H9 (cell line): ENCODE data around the gene RASSF8. TPM values are rescaled to one million over a fixed set of nuclear protein-coding genes. Genes with fewer than 3 reads are reported as not detected.

ENCODE experiments used
- DNase-seq: peaks from one replicate; pipeline ENCODE4 v3.0.0-alpha.2; 2017
- H2AFZ ChIP-seq: one replicate; pipeline ENCODE4 v1.6.1; 2013; ENCODE audit warnings: mild to moderate bottlenecking, low read length, control low read depth, moderate library complexity
- H2AK5ac ChIP-seq: 2 replicates; pipeline ENCODE4 v1.6.1; 2013; ENCODE audit warnings: low read length, control low read depth, mixed read lengths; ENCODE audit not compliant: insufficient read length
- H2BK120ac ChIP-seq: one replicate; pipeline ENCODE4 v1.6.1; 2013; ENCODE audit warnings: low read depth, mild to moderate bottlenecking, low read length, control low read depth, inconsistent platforms; ENCODE audit not compliant: poor library complexity, severe bottlenecking
- H2BK12ac ChIP-seq: 2 replicates; pipeline ENCODE4 v1.6.1; 2013; ENCODE audit warnings: low read length, control low read depth, mixed read lengths, low read depth; ENCODE audit not compliant: insufficient read length
- H2BK15ac ChIP-seq: 2 replicates; pipeline ENCODE4 v1.6.1; 2013; ENCODE audit warnings: low read depth, low read length, control low read depth
- H2BK20ac ChIP-seq: one replicate; pipeline ENCODE4 v1.6.1; 2013; ENCODE audit warnings: low read depth, mild to moderate bottlenecking, low read length, control low read depth, inconsistent platforms; ENCODE audit not compliant: poor library complexity, severe bottlenecking
- H2BK5ac ChIP-seq: 2 replicates; pipeline ENCODE4 v1.6.1; 2013; ENCODE audit warnings: low read length, control low read depth, mixed read lengths; ENCODE audit not compliant: insufficient read length
- H3K14ac ChIP-seq: 2 replicates; pipeline ENCODE4 v1.6.1; 2013; ENCODE audit warnings: low read length, control low read depth; ENCODE audit not compliant: insufficient read depth
- H3K18ac ChIP-seq: 2 replicates; pipeline ENCODE4 v1.6.1; 2013; ENCODE audit warnings: low read depth, mild to moderate bottlenecking, mixed read lengths, low read length, control low read depth; ENCODE audit not compliant: insufficient read length
- H3K23ac ChIP-seq: 2 replicates; pipeline ENCODE4 v1.6.1; 2013; ENCODE audit warnings: low read length, control low read depth, mixed read lengths, low read depth; ENCODE audit not compliant: insufficient read length
- H3K23me2 ChIP-seq: 2 replicates; pipeline ENCODE4 v1.6.1; 2013; ENCODE audit warnings: low read depth, mild to moderate bottlenecking, mixed read lengths, low read length, control low read depth; ENCODE audit not compliant: insufficient read length, poor library complexity, severe bottlenecking
- H3K27ac ChIP-seq: 2 replicates; pipeline ENCODE4 v1.5.1; 2013; ENCODE audit warnings: low read length, control low read depth, mixed read lengths, low read depth; ENCODE audit not compliant: insufficient read length
- H3K27me3 ChIP-seq: 2 replicates; pipeline ENCODE4 v1.6.1; 2013; ENCODE audit warnings: low read length, control low read depth, inconsistent platforms; ENCODE audit not compliant: insufficient read depth
- H3K4ac ChIP-seq: 2 replicates; pipeline ENCODE4 v1.6.1; 2013; ENCODE audit warnings: low read depth, mild to moderate bottlenecking, control low read depth, inconsistent platforms, low read length, moderate library complexity
- H3K4me1 ChIP-seq: 2 replicates; pipeline ENCODE4 v1.6.1; 2013; ENCODE audit warnings: low read length, control low read depth, inconsistent platforms; ENCODE audit not compliant: insufficient read depth
- H3K4me2 ChIP-seq: 2 replicates; pipeline ENCODE4 v1.6.1; 2013; ENCODE audit warnings: low read length, control low read depth, mixed read lengths; ENCODE audit not compliant: insufficient read length, insufficient read depth
- H3K56ac ChIP-seq: 2 replicates; pipeline ENCODE4 v1.6.1; 2013; ENCODE audit warnings: low read depth, mild to moderate bottlenecking, mixed read lengths, low read length, control low read depth; ENCODE audit not compliant: insufficient read length
- H3K79me1 ChIP-seq: 2 replicates; pipeline ENCODE4 v1.6.1; 2013; ENCODE audit warnings: low read depth, mild to moderate bottlenecking, moderate library complexity, low read length, control low read depth, inconsistent platforms; ENCODE audit not compliant: insufficient read depth, poor library complexity, severe bottlenecking
- H3K79me2 ChIP-seq: 2 replicates; pipeline ENCODE4 v1.6.1; 2013; ENCODE audit warnings: low read length, control low read depth, inconsistent platforms; ENCODE audit not compliant: insufficient read depth
- H3K9ac ChIP-seq: 2 replicates; pipeline ENCODE4 v1.6.1; 2013; ENCODE audit warnings: low read length, control low read depth, mixed read lengths; ENCODE audit not compliant: insufficient read length; ENCODE audit errors: extremely low read depth
- H3K9me3 ChIP-seq: one replicate; pipeline ENCODE4 v1.6.1; 2013; ENCODE audit warnings: low read depth, low read length, inconsistent platforms; ENCODE audit not compliant: control insufficient read depth
- H3T11ph ChIP-seq: one replicate; pipeline ENCODE4 v1.6.1; 2013; ENCODE audit warnings: mild to moderate bottlenecking, low read length, control low read depth, inconsistent platforms
- H4K20me1 ChIP-seq: one replicate; pipeline ENCODE4 v1.6.1; 2013; ENCODE audit not compliant: control insufficient read depth, insufficient read length, insufficient read depth
- H4K5ac ChIP-seq: 2 replicates; pipeline ENCODE4 v1.6.1; 2013; ENCODE audit warnings: low read depth, mild to moderate bottlenecking, mixed read lengths, low read length, control low read depth; ENCODE audit not compliant: insufficient read length
- H4K8ac ChIP-seq: replicated peaks from 2 replicates; pipeline ENCODE4 v1.6.1; 2013; ENCODE audit warnings: low read length, control low read depth, mixed read lengths, low read depth; ENCODE audit not compliant: insufficient read length
- H4K91ac ChIP-seq: 2 replicates; pipeline ENCODE4 v1.6.1; 2013; ENCODE audit warnings: low read depth, mild to moderate bottlenecking, moderate library complexity, mixed read lengths, low read length, control low read depth; ENCODE audit not compliant: insufficient read length
- H3K27ac Mint-ChIP-seq, 3 experiments: 2 replicates in 2 of 3; 3 replicates in 1 of 3; pipeline ENCODE4 v1.8.0; 2020 to 2021; ENCODE audit warnings: mixed read lengths in 3 of 3, mild to moderate bottlenecking in 1 of 3, moderate library complexity in 1 of 3
- H3K27me3 Mint-ChIP-seq: 2 replicates; pipeline ENCODE4 v1.8.0; 2021; ENCODE audit warnings: low read depth, mild to moderate bottlenecking, moderate library complexity, mixed read lengths
- H3K36me3 Mint-ChIP-seq, 3 experiments: 2 replicates in 2 of 3; 3 replicates in 1 of 3; pipeline ENCODE4 v1.8.0; 2020 to 2021; ENCODE audit warnings: low read depth in 3 of 3, mixed read lengths in 3 of 3; ENCODE audit not compliant: insufficient read depth in 1 of 3
- H3K4me1 Mint-ChIP-seq, 2 experiments: 2 replicates each; pipeline ENCODE4 v1.8.0; 2020; ENCODE audit warnings: mixed read lengths in 2 of 2
- H3K4me3 Mint-ChIP-seq, 2 experiments: 2 replicates in 1 of 2; 3 replicates in 1 of 2; pipeline ENCODE4 v1.8.0; 2020 to 2021; ENCODE audit warnings: mild to moderate bottlenecking in 2 of 2, mixed read lengths in 2 of 2, moderate library complexity in 1 of 2
- H3K9me3 Mint-ChIP-seq, 2 experiments: 2 replicates in 1 of 2; 3 replicates in 1 of 2; pipeline ENCODE4 v1.8.0; 2020; ENCODE audit warnings: mild to moderate bottlenecking in 2 of 2, mixed read lengths in 2 of 2, moderate library complexity in 1 of 2
- WGBS: extraction: QIAGEN DNeasy Blood & Tissue Kit; methylation state at CpG from one replicate; pipeline ENCODE4 v1.1.7; 2013; ENCODE audit warnings: missing lambda C conversion rate, low lambda C conversion rate, mixed read lengths; ENCODE audit not compliant: insufficient read length; ENCODE audit errors: extremely low coverage; 5-methylcytosine and 5-hydroxymethylcytosine counted together
- total RNA-seq: library from RNA; stranded (reverse); gene quantifications from 2 replicates; pipeline ENCODE4 v1.2.1, GENCODE V29; 2021
- TF ChIP-seq, protein P1 (sequence below): fragments of 200-600 bp; sonication (generic); conservative IDR thresholded peaks from 3 replicates; pipeline ENCODE4 v1.8.0; 2021; ENCODE audit warnings: antibody characterized with exemption, mild to moderate bottlenecking

The RASSF8 gene
- total RNA-seq, 1 experiment from 2014 or later, result 38.8 TPM

- Histone ChIP-seq H3K27ac (no peak overlapping the region), H3K23ac (no peak overlapping the region), H2BK120ac (no peak overlapping the region), H2BK12ac (no peak overlapping the region), H3K56ac (no peak overlapping the region), H3K4me1 (peaks cover 3% of the 10 kb centered on the region; the same call in 1 of the 2 replicates), H3K9ac (no peak overlapping the region), H3T11ph (no peak overlapping the region), H3K23me2 (no peaks in the 10 kb centered on the region), H3K4me2 (no peak overlapping the region), H3K14ac (no peak overlapping the region), H4K8ac (no peak overlapping the region), H3K18ac (no peak overlapping the region), H3K27me3 (no peaks in the 10 kb centered on the region), H4K5ac (no peak overlapping the region), H3K4ac (no peak overlapping the region), H2AFZ (no peak overlapping the region), H2BK20ac (no peak overlapping the region), H4K20me1 (no peaks in the 10 kb centered on the region), H4K91ac (no peak overlapping the region), H3K79me1 (no peaks in the 10 kb centered on the region), H2AK5ac (no peak overlapping the region), H2BK15ac (no peak overlapping the region), H3K9me3 (no peaks in the 10 kb centered on the region), H3K79me2 (peaks cover 4% of the 10 kb centered on the region; the same call in 1 of the 2 replicates), H2BK5ac (no peak overlapping the region)
- no peaks in the 10 kb centered on the region for H3K27me3 Mint-ChIP-seq
- peak overlapping the region; percentile 46 to 97 (median 93) for H3K27ac Mint-ChIP-seq
- TF ChIP-seq, protein P1, sequence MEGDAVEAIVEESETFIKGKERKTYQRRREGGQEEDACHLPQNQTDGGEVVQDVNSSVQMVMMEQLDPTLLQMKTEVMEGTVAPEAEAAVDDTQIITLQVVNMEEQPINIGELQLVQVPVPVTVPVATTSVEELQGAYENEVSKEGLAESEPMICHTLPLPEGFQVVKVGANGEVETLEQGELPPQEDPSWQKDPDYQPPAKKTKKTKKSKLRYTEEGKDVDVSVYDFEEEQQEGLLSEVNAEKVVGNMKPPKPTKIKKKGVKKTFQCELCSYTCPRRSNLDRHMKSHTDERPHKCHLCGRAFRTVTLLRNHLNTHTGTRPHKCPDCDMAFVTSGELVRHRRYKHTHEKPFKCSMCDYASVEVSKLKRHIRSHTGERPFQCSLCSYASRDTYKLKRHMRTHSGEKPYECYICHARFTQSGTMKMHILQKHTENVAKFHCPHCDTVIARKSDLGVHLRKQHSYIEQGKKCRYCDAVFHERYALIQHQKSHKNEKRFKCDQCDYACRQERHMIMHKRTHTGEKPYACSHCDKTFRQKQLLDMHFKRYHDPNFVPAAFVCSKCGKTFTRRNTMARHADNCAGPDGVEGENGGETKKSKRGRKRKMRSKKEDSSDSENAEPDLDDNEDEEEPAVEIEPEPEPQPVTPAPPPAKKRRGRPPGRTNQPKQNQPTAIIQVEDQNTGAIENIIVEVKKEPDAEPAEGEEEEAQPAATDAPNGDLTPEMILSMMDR, result no peak
- H3K9me3 Mint-ChIP-seq, result no peaks in the 10 kb centered on the region
- peaks cover 0 to 2% (median 0%) of the 10 kb centered on the region in 3 experiments; a peak in 1 of 7 replicates for H3K36me3 Mint-ChIP-seq
- WGBS, result no CpG with 5 or more reads among the region's 6 CpGs
- DNase-seq, result no peak
- H3K4me3 Mint-ChIP-seq, result no peak overlapping the region
- peaks cover 59 to 64% of the 10 kb centered on the region in 2 experiments for H3K4me1 Mint-ChIP-seq
These were observed 38.9 kb downstream of the RASSF8 start for GRCh38 chr12:25997201-25997963.
